SU-DHL-6 (cell line): Measurements from ENCODE around the gene HPRT1.

Experiments used
- H2AFZ ChIP-seq: fragments of 200-600 bp; sonication (generic); 2 replicates; pipeline ENCODE4 v1.6.1; 2014; ENCODE audit warnings: low read depth, mild to moderate bottlenecking, moderate library complexity, mixed read lengths, antibody characterized with exemption, low read length; ENCODE audit not compliant: severe bottlenecking
- H3F3A ChIP-seq: fragments of 200-600 bp; shearing (Covaris generic); 2 replicates; pipeline ENCODE4 v1.6.0; 2016; ENCODE audit warnings: antibody characterized with exemption, mild to moderate bottlenecking; ENCODE audit not compliant: insufficient read depth
- H3K27ac ChIP-seq: fragments of 200-600 bp; sonication (generic); 2 replicates; pipeline ENCODE4 v1.5.1; 2016; ENCODE audit warnings: low read depth, mild to moderate bottlenecking, low read length, moderate library complexity, mixed read lengths
- H3K27me3 ChIP-seq: fragments of 200-600 bp; sonication (generic), shearing (Covaris generic); 2 replicates; pipeline ENCODE4 v1.6.0; 2014; ENCODE audit warnings: mild to moderate bottlenecking, low read length
- H3K36me3 ChIP-seq: fragments of 200-600 bp; sonication (generic); 2 replicates; pipeline ENCODE4 v1.6.1; 2014; ENCODE audit warnings: mild to moderate bottlenecking, low read length, mixed read lengths
- H3K4me2 ChIP-seq: fragments of 300-600, 200-600 bp; shearing (Covaris generic), sonication (generic); 2 replicates; pipeline ENCODE4 v1.6.0; 2014; ENCODE audit warnings: low read length, low read depth, mild to moderate bottlenecking; ENCODE audit not compliant: poor library complexity, severe bottlenecking
- H3K4me3 ChIP-seq: fragments of 200-600 bp; sonication (generic); 2 replicates; pipeline ENCODE4 v1.5.1; 2014; ENCODE audit warnings: antibody characterized with exemption, low read length, mild to moderate bottlenecking, mixed read lengths; ENCODE audit not compliant: insufficient read depth, poor library complexity, severe bottlenecking
- H3K79me2 ChIP-seq: fragments of 200-600 bp; sonication (generic); 2 replicates; pipeline ENCODE4 v1.6.1; 2014; ENCODE audit warnings: mild to moderate bottlenecking, low read length, moderate library complexity; ENCODE audit not compliant: insufficient read depth
- H3K9ac ChIP-seq: fragments of 200-600 bp; sonication (generic); 2 replicates; pipeline ENCODE4 v1.7.0; 2014; ENCODE audit warnings: mild to moderate bottlenecking, low read length
- H3K9me2 ChIP-seq: fragments of 200-600 bp; sonication (generic); replicated peaks from 2 replicates; pipeline ENCODE4 v1.6.1; 2014; ENCODE audit warnings: low read length; ENCODE audit not compliant: insufficient read depth
- H3K9me3 ChIP-seq: fragments of 200-600 bp; sonication (generic); 2 replicates; pipeline ENCODE4 v1.6.1; 2014; ENCODE audit warnings: low read length, mixed read lengths; ENCODE audit not compliant: insufficient read depth
- H4K20me1 ChIP-seq: fragments of 200-600 bp; sonication (generic); 2 replicates; pipeline ENCODE4 v1.6.1; 2014; ENCODE audit warnings: low read depth, mild to moderate bottlenecking, antibody characterized with exemption, low read length, moderate library complexity, mixed read lengths
- EZH2phosphoT487 ChIP-seq: fragments of 200-600 bp; sonication (generic), shearing (Covaris generic); conservative IDR thresholded peaks from 2 replicates; pipeline ENCODE4 v1.6.1; 2018; ENCODE audit warnings: mild to moderate bottlenecking, antibody characterized with exemption, low read length, moderate library complexity, mixed read lengths
- TF ChIP-seq, protein P1 (sequence below): fragments of 200-600 bp; sonication (generic); IDR thresholded peaks from one replicate; pipeline ENCODE4 v1.5.1; 2017; ENCODE audit warnings: antibody characterized with exemption, mild to moderate bottlenecking, low read length, moderate library complexity; ENCODE audit not compliant: insufficient read depth, poor library complexity, severe bottlenecking

Gene HPRT1

DNA sequence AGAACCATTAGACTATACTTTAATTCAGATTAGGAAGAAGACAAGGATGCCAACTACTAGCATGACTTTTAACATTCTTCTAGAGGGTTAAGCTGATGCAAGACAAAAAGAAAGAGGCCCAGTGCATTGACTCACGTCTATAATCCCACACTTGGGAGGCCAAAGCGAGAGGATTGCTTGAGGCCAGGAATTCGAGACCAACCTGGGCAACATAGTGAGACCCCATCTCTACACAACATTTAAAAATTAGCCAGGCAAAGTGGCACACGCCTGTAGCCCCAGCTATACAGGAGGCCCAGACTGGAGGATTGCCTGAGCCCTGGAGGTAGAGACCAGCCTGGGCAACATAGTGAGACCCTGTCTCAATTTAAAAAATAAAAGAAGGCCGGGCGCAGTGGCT lies 40.2 kb upstream of the HPRT1 start:
- Histone ChIP-seq H3K27ac (no peak overlapping the region), H3K27me3 (no peaks in the 10 kb centered on the region), H3F3A (no peaks in the 10 kb centered on the region), H3K79me2 (no peaks in the 10 kb centered on the region), H3K9me3 (no peaks in the 10 kb centered on the region), H4K20me1 (no peaks in the 10 kb centered on the region), H3K36me3 (peaks cover 8% of the 10 kb centered on the region; the same call in 1 of the 2 replicates), H3K4me2 (no peak overlapping the region), H3K9me2 (no peaks in the 10 kb centered on the region), H2AFZ (no peak overlapping the region), H3K4me3 (no peak overlapping the region), H3K9ac (no peak overlapping the region)
- TF ChIP-seq, protein P1, sequence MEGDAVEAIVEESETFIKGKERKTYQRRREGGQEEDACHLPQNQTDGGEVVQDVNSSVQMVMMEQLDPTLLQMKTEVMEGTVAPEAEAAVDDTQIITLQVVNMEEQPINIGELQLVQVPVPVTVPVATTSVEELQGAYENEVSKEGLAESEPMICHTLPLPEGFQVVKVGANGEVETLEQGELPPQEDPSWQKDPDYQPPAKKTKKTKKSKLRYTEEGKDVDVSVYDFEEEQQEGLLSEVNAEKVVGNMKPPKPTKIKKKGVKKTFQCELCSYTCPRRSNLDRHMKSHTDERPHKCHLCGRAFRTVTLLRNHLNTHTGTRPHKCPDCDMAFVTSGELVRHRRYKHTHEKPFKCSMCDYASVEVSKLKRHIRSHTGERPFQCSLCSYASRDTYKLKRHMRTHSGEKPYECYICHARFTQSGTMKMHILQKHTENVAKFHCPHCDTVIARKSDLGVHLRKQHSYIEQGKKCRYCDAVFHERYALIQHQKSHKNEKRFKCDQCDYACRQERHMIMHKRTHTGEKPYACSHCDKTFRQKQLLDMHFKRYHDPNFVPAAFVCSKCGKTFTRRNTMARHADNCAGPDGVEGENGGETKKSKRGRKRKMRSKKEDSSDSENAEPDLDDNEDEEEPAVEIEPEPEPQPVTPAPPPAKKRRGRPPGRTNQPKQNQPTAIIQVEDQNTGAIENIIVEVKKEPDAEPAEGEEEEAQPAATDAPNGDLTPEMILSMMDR, result no peak
- no peak for TF ChIP-seq EZH2phosphoT487

DNA sequence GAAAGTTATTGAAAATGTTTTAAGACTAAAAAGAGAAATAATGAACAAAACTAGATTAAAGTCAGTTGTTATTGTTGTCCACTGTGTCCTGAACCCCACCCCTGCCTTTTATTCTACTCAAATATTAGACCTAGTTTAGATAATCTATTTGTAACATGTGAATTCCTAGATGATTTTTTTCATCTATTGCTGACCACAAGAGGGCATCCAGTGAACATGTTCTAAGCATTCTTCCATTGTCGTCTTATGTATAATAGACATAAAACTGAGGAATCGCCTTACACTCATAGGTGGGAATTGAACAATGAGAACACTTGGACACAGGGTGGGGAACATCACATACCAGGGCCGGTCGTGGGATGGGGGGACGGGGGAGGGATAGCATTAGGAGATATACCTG lies 36.4 kb upstream of the HPRT1 start:
- Histone ChIP-seq H3K36me3 (no peaks in the 10 kb centered on the region), H3K79me2 (no peaks in the 10 kb centered on the region)

DNA sequence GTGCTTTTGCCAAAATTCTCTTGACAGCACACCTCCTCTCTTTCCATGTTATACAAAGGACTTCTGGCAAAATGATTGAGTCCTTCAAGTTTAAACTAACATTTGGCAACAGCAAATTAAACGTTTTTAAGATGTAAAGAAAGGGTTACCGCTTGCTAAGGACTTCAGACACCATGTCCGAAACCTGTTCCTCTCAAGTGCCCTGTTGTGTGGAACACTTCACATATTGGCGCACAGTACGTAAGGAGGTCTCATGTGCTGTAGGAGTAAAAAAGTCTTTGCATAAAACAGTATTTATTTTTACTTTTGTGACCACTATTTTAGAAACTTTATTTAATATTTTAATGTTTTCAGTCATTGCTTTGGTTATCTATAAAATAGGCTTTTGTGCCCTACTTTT lies 33.7 kb upstream of the HPRT1 start:
- Histone ChIP-seq H3K9me3 (no peaks in the 10 kb centered on the region), H3F3A (no peaks in the 10 kb centered on the region), H3K79me2 (no peaks in the 10 kb centered on the region), H4K20me1 (no peaks in the 10 kb centered on the region), H3K4me2 (no peak overlapping the region), H3K27ac (no peak overlapping the region), H3K9ac (no peak overlapping the region), H3K27me3 (no peaks in the 10 kb centered on the region), H2AFZ (no peak overlapping the region), H3K36me3 (no peaks in the 10 kb centered on the region; the same call in 1 of the 2 replicates), H3K9me2 (no peaks in the 10 kb centered on the region), H3K4me3 (no peak overlapping the region)
- TF ChIP-seq, protein P1, result no peak
- no peak for TF ChIP-seq EZH2phosphoT487

More for the DNA sequence above, 36.4 kb upstream of the HPRT1 start:
- no peaks in the 10 kb centered on the region for H3F3A ChIP-seq
- no peak overlapping the region for H3K27ac ChIP-seq
- H3K9me3 ChIP-seq, result no peaks in the 10 kb centered on the region
- H3K4me3 ChIP-seq, result no peak overlapping the region
- no peaks in the 10 kb centered on the region for H3K9me2 ChIP-seq
- no peaks in the 10 kb centered on the region for H4K20me1 ChIP-seq
- H3K27me3 ChIP-seq, result no peaks in the 10 kb centered on the region
- H2AFZ ChIP-seq, result no peak overlapping the region
- no peak overlapping the region for H3K9ac ChIP-seq
- no peak overlapping the region for H3K4me2 ChIP-seq
- TF ChIP-seq EZH2phosphoT487, result no peak
- TF ChIP-seq, protein P1, result no peak

DNA sequence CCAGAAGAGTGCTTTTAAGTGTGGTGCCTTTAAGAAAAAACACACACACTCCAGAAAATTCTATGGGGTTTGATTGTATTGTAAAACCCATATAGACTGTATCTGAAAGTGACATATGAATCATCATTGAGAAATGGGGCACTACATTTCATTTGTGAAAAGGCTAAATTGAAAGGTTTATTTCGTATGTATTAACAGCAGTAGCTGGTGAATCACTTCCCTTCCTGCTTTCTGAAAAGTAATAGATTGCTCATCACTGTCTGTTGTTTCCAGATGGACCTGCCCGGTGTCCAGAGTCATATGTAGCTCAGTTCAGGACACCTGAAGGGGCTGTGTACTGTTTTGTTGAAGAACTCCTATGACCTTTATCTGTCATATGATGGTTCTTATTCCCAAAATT lies 28.1 kb upstream of the HPRT1 start:
- Histone ChIP-seq H3K27ac (no peak overlapping the region), H3K9ac (no peak overlapping the region)

More for the DNA sequence above, 28.1 kb upstream of the HPRT1 start:
- H3F3A ChIP-seq, result no peaks in the 10 kb centered on the region
- no peak overlapping the region for H3K4me2 ChIP-seq
- H3K4me3 ChIP-seq, result no peak overlapping the region
- H3K79me2 ChIP-seq, result no peaks in the 10 kb centered on the region
- no peaks in the 10 kb centered on the region for H3K27me3 ChIP-seq
- no peak overlapping the region for H2AFZ ChIP-seq
- no peaks in the 10 kb centered on the region; the same call in 1 of the 2 replicates for H3K36me3 ChIP-seq
- TF ChIP-seq EZH2phosphoT487, result no peak
- TF ChIP-seq, protein P1, result no peak
- H3K9me2 ChIP-seq, result no peaks in the 10 kb centered on the region
- no peaks in the 10 kb centered on the region for H4K20me1 ChIP-seq
- no peaks in the 10 kb centered on the region for H3K9me3 ChIP-seq
